SH-SY5Y (cell line): Measurements from ENCODE around the gene TNFAIP3.

ENCODE experiments used
- GATA2 ChIP-seq: IDR thresholded peaks from 2 replicates; pipeline ENCODE4 v1.6.1; 2011; ENCODE audit warnings: mild to moderate bottlenecking, low read depth, low read length
- GATA3 ChIP-seq: IDR thresholded peaks from 2 replicates; pipeline ENCODE4 v1.6.1; 2011; ENCODE audit warnings: low read depth, mild to moderate bottlenecking, low read length, moderate library complexity

DNA sequence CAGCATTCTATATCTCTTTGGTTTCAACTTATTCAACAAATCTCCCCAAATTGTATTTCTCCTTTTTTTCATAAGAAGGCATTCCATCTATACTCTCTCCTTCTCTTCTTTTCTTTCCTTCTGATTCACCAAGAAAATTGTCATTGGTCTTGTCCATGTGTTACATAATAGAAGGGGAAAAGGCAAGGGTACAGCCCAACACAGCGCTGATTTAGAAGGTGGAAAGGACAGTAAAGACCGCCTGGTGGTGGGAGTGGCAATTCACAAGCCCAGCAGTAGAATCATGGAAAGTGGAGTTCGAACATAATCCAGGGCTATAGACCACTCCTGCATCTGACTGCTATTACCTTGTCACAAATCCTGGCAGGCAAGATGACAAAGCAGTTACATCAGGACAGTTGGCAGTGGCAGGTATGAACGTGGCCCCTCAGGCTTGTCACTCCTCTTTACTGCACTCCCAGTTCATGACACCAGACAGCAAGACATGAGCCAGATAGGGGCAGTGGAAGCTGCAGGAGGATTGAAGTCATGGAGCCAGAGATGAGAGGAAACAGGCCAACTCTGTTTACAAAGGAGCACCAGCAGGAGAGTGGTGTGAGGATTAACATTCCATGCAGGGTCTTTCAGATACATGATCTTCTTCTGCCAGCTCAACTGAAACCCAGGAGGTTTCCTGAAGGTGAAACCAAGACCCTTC, 2.1 kb upstream of the TNFAIP3 start:
- TF ChIP-seq GATA2 = no peak
- no peak for TF ChIP-seq GATA3
